Right renal cortex interstitium (tissue), 3 donors: ENCODE measurements around the gene ELAC2. TPM values are rescaled to one million over a fixed set of nuclear protein-coding genes. Genes with fewer than 3 reads are reported as not detected.
"Not testable (repeated sequence)": the region's sequence is repeated elsewhere in the genome, so short reads cannot be mapped to it uniquely, and the experiment has no call there.

ENCODE experiments used
- DNase-seq, 3 donors: peaks; one replicate each; pipeline ENCODE4 v3.0.0-alpha.2; 2013; ENCODE audit warnings: low read depth in 3 of 3, low spot score in 2 of 3
- polyA plus RNA-seq, 3 donors: library from polyadenylated mRNA; unstranded; fragments of 120-200 nt; gene quantifications; one replicate each; pipeline ENCODE4 v1.2.1, GENCODE V29; 2013; ENCODE audit not compliant: insufficient read length in 3 of 3

ELAC2 gene
- polyA plus RNA-seq, 3 donors = 66.2 to 69.8 (median 68.0) TPM

- DNase-seq = no peak
Measured at GRCh38 chr17:12992676-12993075, 25.2 kb downstream of the ELAC2 start.

- no peak for DNase-seq
Measured at GRCh38 chr17:12990926-12991325, 26.9 kb downstream of the ELAC2 start.

GRCh38 chr17:12990041-12990808 lies 27.6 kb downstream of the ELAC2 start:
- DNase-seq = no peak

GRCh38 chr17:12987120-12987519 lies 30.7 kb downstream of the ELAC2 start:
- no peak for DNase-seq

- no peak for DNase-seq
Measured at GRCh38 chr17:12985431-12986293, 32.2 kb downstream of the ELAC2 start.

GRCh38 chr17:12983991-12984884 lies 33.6 kb downstream of the ELAC2 start:
- DNase-seq = no peak

GRCh38 chr17:12982224-12982623 lies 35.6 kb downstream of the ELAC2 start:
- DNase-seq = no peak

GRCh38 chr17:12979826-12980500 lies 37.9 kb downstream of the ELAC2 start:
- DNase-seq = no peak

GRCh38 chr17:12979246-12979645 lies 38.6 kb downstream of the ELAC2 start:
- DNase-seq = no peak

GRCh38 chr17:12978787-12979186 lies 39.0 kb downstream of the ELAC2 start:
- not testable (repeated sequence) for DNase-seq

- no peak for DNase-seq
Measured at GRCh38 chr17:12977008-12977751, 40.6 kb downstream of the ELAC2 start.

- DNase-seq = no peak
Measured at GRCh38 chr17:12974005-12974531, 43.8 kb downstream of the ELAC2 start.

GRCh38 chr17:12973496-12974004 lies 44.3 kb downstream of the ELAC2 start:
- DNase-seq = no peak

GRCh38 chr17:12967962-12968361 lies 49.9 kb downstream of the ELAC2 start:
- DNase-seq = no peak

- DNase-seq = no peak
Measured at GRCh38 chr17:12966413-12966812, 51.4 kb downstream of the ELAC2 start.

GRCh38 chr17:12965988-12966387 lies 51.8 kb downstream of the ELAC2 start:
- DNase-seq = no peak

GRCh38 chr17:12964840-12965239 lies 53.0 kb downstream of the ELAC2 start:
- DNase-seq = no peak

GRCh38 chr17:12964162-12964561 lies 53.7 kb downstream of the ELAC2 start:
- DNase-seq = no peak

- DNase-seq = no peak
Measured at GRCh38 chr17:12963505-12963904, 54.3 kb downstream of the ELAC2 start.
